Endodermal cell (in vitro differentiated cells): Measurements from ENCODE around the gene ITGB1BP2. TPM values are rescaled to one million over a fixed set of nuclear protein-coding genes. Genes with fewer than 3 reads are reported as not detected.
"Not testable (repeated sequence)": the region's sequence is repeated elsewhere in the genome, so short reads cannot be mapped to it uniquely, and the experiment has no call there.

Experiments
- DNase-seq: peaks from one replicate; pipeline ENCODE4 v3.0.0-alpha.2; 2017
- H3K27ac ChIP-seq: 2 replicates; pipeline ENCODE4 v1.5.1; 2013; ENCODE audit warnings: mild to moderate bottlenecking, low read depth, low read length, moderate library complexity
- H3K27me3 ChIP-seq: 2 replicates; pipeline ENCODE4 v1.6.1; 2013; ENCODE audit warnings: mild to moderate bottlenecking, low read length, moderate library complexity; ENCODE audit not compliant: insufficient read depth, control insufficient read depth, poor library complexity, severe bottlenecking
- H3K36me3 ChIP-seq: 2 replicates; pipeline ENCODE4 v1.7.0; 2013; ENCODE audit warnings: mild to moderate bottlenecking, low read length, moderate library complexity; ENCODE audit not compliant: control insufficient read depth, insufficient read depth
- H3K4me1 ChIP-seq: one replicate; pipeline ENCODE4 v1.7.0; 2013; ENCODE audit warnings: low read length; ENCODE audit not compliant: control insufficient read depth, insufficient read depth
- H3K4me3 ChIP-seq: 2 replicates; pipeline ENCODE4 v1.5.1; 2013; ENCODE audit warnings: mild to moderate bottlenecking, low read length, moderate library complexity
- H3K9ac ChIP-seq: 2 replicates; pipeline ENCODE4 v1.6.1; 2013; ENCODE audit warnings: mild to moderate bottlenecking, low read length, moderate library complexity; ENCODE audit not compliant: poor library complexity, severe bottlenecking; ENCODE audit errors: extremely low read depth
- H3K9me3 ChIP-seq: 2 replicates; pipeline ENCODE4 v1.6.1; 2013; ENCODE audit warnings: mild to moderate bottlenecking, low read length, moderate library complexity; ENCODE audit not compliant: control insufficient read depth
- H3K27ac Mint-ChIP-seq: 2 replicates; pipeline ENCODE4 v1.8.0; 2020; ENCODE audit warnings: mixed read lengths
- H3K27me3 Mint-ChIP-seq: 2 replicates; pipeline ENCODE4 v1.8.0; 2021; ENCODE audit warnings: mild to moderate bottlenecking, mixed read lengths; ENCODE audit not compliant: insufficient read depth
- H3K36me3 Mint-ChIP-seq: 2 replicates; pipeline ENCODE4 v1.8.0; 2020; ENCODE audit warnings: low read depth, mixed read lengths
- H3K4me1 Mint-ChIP-seq: 2 replicates; pipeline ENCODE4 v1.8.0; 2020; ENCODE audit warnings: mixed read lengths
- H3K4me3 Mint-ChIP-seq: 2 replicates; pipeline ENCODE4 v1.8.0; 2020; ENCODE audit warnings: mild to moderate bottlenecking, moderate library complexity, mixed read lengths
- H3K9me3 Mint-ChIP-seq: 2 replicates; pipeline ENCODE4 v1.8.0; 2020; ENCODE audit warnings: mild to moderate bottlenecking, mixed read lengths
- WGBS, 2 experiments: methylation state at CpG; one replicate each; pipeline versions ENCODE4 v1.1.5 to v1.1.7; 2013; ENCODE audit warnings: missing lambda C conversion rate in 2 of 2, mixed read lengths in 1 of 2; ENCODE audit not compliant: insufficient coverage in 1 of 2, insufficient read length in 1 of 2; 5-methylcytosine and 5-hydroxymethylcytosine counted together
- total RNA-seq, 2 donors: library from RNA; stranded (reverse); fragmentation: NEBNext Ultra II Directional in 1 of 2; extraction: Animal tissue kit (Norgen Biotek cat#: 25700) in 1 of 2; gene quantifications; 2 replicates in 1 of 2; 3 replicates in 1 of 2; pipeline ENCODE4 v1.2.1, GENCODE V29; 2021
- TF ChIP-seq, protein P1 (sequence below): fragments of 200-600 bp; sonication (generic); conservative IDR thresholded peaks from 2 replicates; pipeline ENCODE4 v1.5.0; 2021; ENCODE audit warnings: antibody characterized with exemption, mild to moderate bottlenecking

Gene ITGB1BP2
- total RNA-seq, 2 donors from 2014 or later, result 4.1 to 6.1 TPM

DNA sequence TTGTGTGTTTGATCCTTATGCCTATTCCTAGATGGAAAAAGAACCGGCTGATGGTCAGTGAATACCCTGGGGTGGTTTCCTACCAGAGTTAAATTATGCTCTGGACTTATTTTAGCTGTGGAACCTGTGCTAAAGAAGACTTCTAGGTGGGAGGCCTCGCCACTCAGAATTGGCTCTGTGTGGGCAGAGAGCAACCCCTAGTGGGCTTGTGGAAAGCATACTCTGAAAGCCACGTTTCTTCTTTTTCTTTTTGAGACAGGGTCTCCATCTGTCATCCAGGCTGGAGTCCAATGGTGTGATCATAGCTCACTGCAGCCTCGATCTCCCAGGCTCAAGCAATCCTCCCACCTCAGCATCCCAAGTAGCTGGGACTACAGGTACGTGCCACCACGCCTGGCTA, 48.3 kb downstream of the ITGB1BP2 start:
- TF ChIP-seq, protein P1, sequence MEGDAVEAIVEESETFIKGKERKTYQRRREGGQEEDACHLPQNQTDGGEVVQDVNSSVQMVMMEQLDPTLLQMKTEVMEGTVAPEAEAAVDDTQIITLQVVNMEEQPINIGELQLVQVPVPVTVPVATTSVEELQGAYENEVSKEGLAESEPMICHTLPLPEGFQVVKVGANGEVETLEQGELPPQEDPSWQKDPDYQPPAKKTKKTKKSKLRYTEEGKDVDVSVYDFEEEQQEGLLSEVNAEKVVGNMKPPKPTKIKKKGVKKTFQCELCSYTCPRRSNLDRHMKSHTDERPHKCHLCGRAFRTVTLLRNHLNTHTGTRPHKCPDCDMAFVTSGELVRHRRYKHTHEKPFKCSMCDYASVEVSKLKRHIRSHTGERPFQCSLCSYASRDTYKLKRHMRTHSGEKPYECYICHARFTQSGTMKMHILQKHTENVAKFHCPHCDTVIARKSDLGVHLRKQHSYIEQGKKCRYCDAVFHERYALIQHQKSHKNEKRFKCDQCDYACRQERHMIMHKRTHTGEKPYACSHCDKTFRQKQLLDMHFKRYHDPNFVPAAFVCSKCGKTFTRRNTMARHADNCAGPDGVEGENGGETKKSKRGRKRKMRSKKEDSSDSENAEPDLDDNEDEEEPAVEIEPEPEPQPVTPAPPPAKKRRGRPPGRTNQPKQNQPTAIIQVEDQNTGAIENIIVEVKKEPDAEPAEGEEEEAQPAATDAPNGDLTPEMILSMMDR, result peak; percentile 20
- H3K4me3 ChIP-seq, H3K9ac ChIP-seq, H3K27ac ChIP-seq, H3K27ac Mint-ChIP-seq, H3K4me1 Mint-ChIP-seq, H3K4me3 Mint-ChIP-seq, DNase-seq, H3K36me3 Mint-ChIP-seq, H3K27me3 Mint-ChIP-seq, H3K27me3 ChIP-seq, H3K36me3 ChIP-seq, H3K4me1 ChIP-seq, H3K9me3 ChIP-seq: not testable (repeated sequence)
- no CpG with 5 or more reads among the region's 6 CpGs for WGBS, 2 experiments
- peaks cover 42% of the 10 kb centered on the region for H3K9me3 Mint-ChIP-seq

DNA sequence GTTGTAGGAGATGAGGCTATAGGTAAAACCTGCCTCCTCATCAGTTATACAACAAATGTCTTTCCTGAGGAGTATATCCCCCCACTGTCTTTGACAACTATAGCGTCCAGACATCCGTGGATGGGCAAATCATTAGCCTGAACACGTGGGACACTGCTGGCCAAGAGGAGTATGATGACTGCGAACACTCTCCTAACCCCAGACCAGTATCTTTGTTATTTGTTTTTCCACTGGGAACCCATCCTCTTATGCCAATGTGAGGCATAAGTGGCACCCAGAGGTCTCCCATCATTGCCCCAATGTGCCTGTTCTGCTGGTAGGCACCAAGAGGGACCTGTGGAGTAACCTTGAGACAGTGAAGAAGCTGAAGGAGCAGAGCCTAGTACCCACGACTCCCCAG, 50.9 kb downstream of the ITGB1BP2 start:
- not testable (repeated sequence) for H3K27ac ChIP-seq, H3K9ac ChIP-seq, H3K9me3 ChIP-seq, H3K4me3 ChIP-seq, H3K4me1 ChIP-seq, H3K27ac Mint-ChIP-seq, H3K36me3 ChIP-seq, DNase-seq, H3K36me3 Mint-ChIP-seq, H3K27me3 Mint-ChIP-seq, H3K4me1 Mint-ChIP-seq, H3K4me3 Mint-ChIP-seq, H3K27me3 ChIP-seq
- 89% methylated on average over 5 of the region's 5 CpGs; no CpG with 5 or more reads in 1 of the 2 experiments for WGBS, 2 experiments
- peaks cover 41% of the 10 kb centered on the region for H3K9me3 Mint-ChIP-seq

Other genes with a start within 250 kb of the ITGB1BP2 start
- gene SNX12, start 233.4 kb upstream of the ITGB1BP2 start, total RNA-seq, result 10 to 100 TPM; 50.3 to 51.0 TPM
- 10 to 100 TPM; 14.6 to 17.5 TPM for gene FOXO4, start 205.9 kb upstream of the ITGB1BP2 start, total RNA-seq
- not detected for gene CXorf65, start 195.0 kb upstream of the ITGB1BP2 start, total RNA-seq
- not detected for gene IL2RG, start 190.2 kb upstream of the ITGB1BP2 start, total RNA-seq
- gene MED12, start 183.2 kb upstream of the ITGB1BP2 start, total RNA-seq, result 10 to 100 TPM; 57.8 to 60.8 TPM
- 1 to 10 TPM; 1.3 to 3.0 TPM for gene NLGN3, start 156.9 kb upstream of the ITGB1BP2 start, total RNA-seq
- 1 to 10 TPM in 1 of 2 donors, under 1 TPM in 1; 0.91 to 1.4 TPM for gene GJB1, start 78.5 kb upstream of the ITGB1BP2 start, total RNA-seq
- gene ZMYM3, start 47.6 kb upstream of the ITGB1BP2 start, total RNA-seq, result 10 to 100 TPM; 91.0 to 91.8 TPM
- 100 to 1,000 TPM; 553 to 671 TPM for gene NONO, start 18.1 kb upstream of the ITGB1BP2 start, total RNA-seq
- 10 to 100 TPM; 43.1 to 44.9 TPM for gene TAF1, start 64.6 kb downstream of the ITGB1BP2 start, total RNA-seq
- gene OGT, start 231.4 kb downstream of the ITGB1BP2 start, total RNA-seq, result 100 to 1,000 TPM; 114 to 153 TPM